Hematopoietic multipotent progenitor cell treated with erythropoietin and hydrocortisone succinate and interleukin-3 and kit ligand, for 17 days (in vitro differentiated cells): ENCODE measurements around the gene AZU1.
"Not testable (repeated sequence)": the region's sequence is repeated elsewhere in the genome, so short reads cannot be mapped to it uniquely, and the experiment has no call there.

Experiments
- DNase-seq: peaks from one replicate; pipeline ENCODE4 v3.0.0-alpha.2; 2015; ENCODE audit warnings: low spot score

The AZU1 gene

GRCh38 chr19:872266-872951 is 44.8 kb downstream of the AZU1 start:
- peak; percentile 74 for DNase-seq

- DNase-seq = peak; percentile 40
Observed at GRCh38 chr19:873084-873483, 45.4 kb downstream of the AZU1 start.

GRCh38 chr19:873561-874041 is 46.0 kb downstream of the AZU1 start:
- no peak for DNase-seq

GRCh38 chr19:875265-875879 is 47.7 kb downstream of the AZU1 start:
- no peak for DNase-seq

- DNase-seq = no peak
Observed at GRCh38 chr19:876089-876488, 48.5 kb downstream of the AZU1 start.

- no peak for DNase-seq
Observed at GRCh38 chr19:876780-877314, 49.2 kb downstream of the AZU1 start.

- not testable (repeated sequence) for DNase-seq
Observed at GRCh38 chr19:877992-878660, 50.5 kb downstream of the AZU1 start.

- DNase-seq = not testable (repeated sequence)
Observed at GRCh38 chr19:878751-879561, 51.3 kb downstream of the AZU1 start.

GRCh38 chr19:879711-880438 is 52.2 kb downstream of the AZU1 start:
- no peak for DNase-seq
